GM23248 (cell line): ENCODE results near the gene PTEN. TPM values are rescaled to one million over a fixed set of nuclear protein-coding genes. Genes with fewer than 3 reads are reported as not detected.
A peak's percentile ranks its signal among the peaks of the same experiment; 100 is the strongest.

Experiments used
- DNase-seq: peaks from one replicate; pipeline ENCODE4 v3.0.0-alpha.2; 2015
- H2AFZ ChIP-seq: fragments of 200-600 bp; sonication (generic); 2 replicates; pipeline ENCODE4 v1.6.1; 2016; ENCODE audit warnings: antibody characterized with exemption
- H3F3A ChIP-seq: fragments of 200-600 bp; sonication (generic); 2 replicates; pipeline ENCODE4 v1.6.1; 2016; ENCODE audit warnings: mild to moderate bottlenecking, antibody characterized with exemption, mixed run types; ENCODE audit not compliant: insufficient read depth
- H3K27ac ChIP-seq: fragments of 200-600 bp; sonication (generic); 2 replicates; pipeline ENCODE4 v1.5.1; 2016; ENCODE audit warnings: mild to moderate bottlenecking
- H3K27me3 ChIP-seq: fragments of 200-600 bp; sonication (generic); replicated peaks from 2 replicates; pipeline ENCODE4 v1.6.1; 2016; ENCODE audit warnings: mild to moderate bottlenecking; ENCODE audit not compliant: insufficient read depth
- H3K36me3 ChIP-seq: fragments of 200-600 bp; sonication (generic); 2 replicates; pipeline ENCODE4 v1.6.1; 2016; ENCODE audit warnings: low read depth, mild to moderate bottlenecking
- H3K4me1 ChIP-seq: fragments of 200-600 bp; sonication (generic); 2 replicates; pipeline ENCODE4 v1.6.1; 2016; ENCODE audit warnings: mild to moderate bottlenecking; ENCODE audit not compliant: insufficient read depth
- H3K4me2 ChIP-seq: fragments of 200-600 bp; sonication (generic); one replicate; pipeline ENCODE4 v1.6.1; 2016; ENCODE audit warnings: mild to moderate bottlenecking; ENCODE audit not compliant: unreplicated experiment
- H3K4me3 ChIP-seq: fragments of 200-600 bp; sonication (generic); 2 replicates; pipeline ENCODE4 v1.5.1; 2016; ENCODE audit warnings: mild to moderate bottlenecking
- H3K79me2 ChIP-seq: fragments of 200-600 bp; sonication (generic); 2 replicates; pipeline ENCODE4 v1.6.1; 2016; ENCODE audit warnings: mild to moderate bottlenecking; ENCODE audit not compliant: insufficient read depth
- H3K9ac ChIP-seq: fragments of 200-600 bp; sonication (generic); 2 replicates; pipeline ENCODE4 v1.6.1; 2016; ENCODE audit warnings: mild to moderate bottlenecking
- H3K9me2 ChIP-seq: fragments of 200-600 bp; sonication (generic); 2 replicates; pipeline ENCODE4 v1.6.1; 2016; ENCODE audit warnings: mixed run types, mild to moderate bottlenecking, moderate library complexity; ENCODE audit not compliant: insufficient read depth
- H3K9me3 ChIP-seq: fragments of 200-600 bp; sonication (generic); one replicate; pipeline ENCODE4 v1.6.1; 2017; ENCODE audit warnings: low read depth
- H4K20me1 ChIP-seq: fragments of 200-600 bp; sonication (generic); 2 replicates; pipeline ENCODE4 v1.6.0; 2016; ENCODE audit not compliant: insufficient read depth
- EZH2 ChIP-seq: fragments of 200-600 bp; sonication (generic); IDR thresholded peaks from 2 replicates; pipeline ENCODE4 v1.6.1; 2018; ENCODE audit warnings: antibody characterized with exemption, mild to moderate bottlenecking; ENCODE audit not compliant: insufficient read depth, poor library complexity, severe bottlenecking
- EZH2phosphoT487 ChIP-seq: fragments of 200-600 bp; sonication (generic); IDR thresholded peaks from 2 replicates; pipeline ENCODE4 v1.6.1; 2018; ENCODE audit warnings: antibody characterized with exemption, moderate library complexity, mild to moderate bottlenecking, low read depth; ENCODE audit not compliant: insufficient read depth
- WGBS, 2 experiments: methylation state at CpG; one replicate each; pipeline ENCODE4 v1.1.6; 2015 to 2017; ENCODE audit warnings: low lambda C conversion rate in 2 of 2, low coverage in 1 of 2; ENCODE audit errors: missing lambda C conversion rate in 2 of 2; 5-methylcytosine and 5-hydroxymethylcytosine counted together
- in situ Hi-C: fragments of 300-500 bp; cut with MboI; formaldehyde crosslinking; loops from 2 replicates; pipeline ENCODE4 v1.15.0; 2020
- polyA plus RNA-seq: library from polyadenylated mRNA; unstranded; fragments of >200 nt; fragmentation: Nextera tagmentation; extraction: Ambion mirVana; gene quantifications from 2 replicates; pipeline ENCODE4 v1.2.1, GENCODE V29; 2016
- small RNA-seq: library from RNA; depleted of rRNA; stranded (forward); fragments of <200 nt; gene quantifications from one replicate; pipeline ENCODE3, GENCODE V24; 2014; ENCODE audit warnings: low read depth, low replicate concordance
- total RNA-seq: library from RNA; depleted of rRNA; stranded (reverse); fragments of >200 nt; shearing (Covaris generic); gene quantifications from 2 replicates; pipeline ENCODE4 v1.2.3, GENCODE V29; 2014; rRNA removed

Gene PTEN
- total and polyA plus RNA-seq, 2 experiments from 2014 or later, result 35.5 to 93.9 TPM

DNA sequence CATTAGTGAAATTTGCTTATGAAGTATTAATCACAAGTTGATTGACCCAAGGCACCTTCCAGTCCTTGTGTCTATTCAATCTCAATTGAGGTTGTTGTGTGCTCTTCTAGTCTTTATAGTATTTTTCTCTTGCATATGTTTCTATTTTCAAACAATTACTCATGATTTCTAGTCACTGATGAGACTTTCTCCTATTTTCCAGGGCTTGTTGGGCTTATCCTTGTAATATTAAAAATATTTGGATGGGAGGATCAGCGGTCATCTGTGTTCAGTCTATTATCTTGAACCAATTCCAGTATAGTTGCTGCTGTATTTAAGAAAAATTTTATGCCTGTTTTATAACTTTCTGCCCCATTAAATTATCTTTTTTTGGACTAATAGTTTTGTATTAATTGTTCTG is 154.4 kb downstream of the PTEN start:
- no peak overlapping the region for H3K27ac ChIP-seq
- H3F3A ChIP-seq, result no peaks in the 10 kb centered on the region; the same call in 1 of the 2 replicates
- H3K4me2 ChIP-seq, result no peak overlapping the region
- TF ChIP-seq EZH2 (no peak), EZH2phosphoT487 (no peak)
- peaks cover 15% of the 10 kb centered on the region; the same call in 1 of the 2 replicates for H3K4me1 ChIP-seq
- H3K4me3 ChIP-seq, result no peak overlapping the region
- H3K9me3 ChIP-seq, result no peaks in the 10 kb centered on the region
- no peaks in the 10 kb centered on the region for H3K27me3 ChIP-seq
- no peaks in the 10 kb centered on the region for H3K36me3 ChIP-seq
- no peaks in the 10 kb centered on the region for H4K20me1 ChIP-seq
- in situ Hi-C loops, result no loop called here
- 10 to 23% methylated on average over 1 of the region's 1 CpG for WGBS, 2 experiments
- H3K79me2 ChIP-seq, result no peaks in the 10 kb centered on the region
- no peak overlapping the region for H3K9ac ChIP-seq
- peak; percentile 52 for DNase-seq
- H2AFZ ChIP-seq, result no peak overlapping the region
- H3K9me2 ChIP-seq, result no peaks in the 10 kb centered on the region; the same call in 1 of the 2 replicates

DNA sequence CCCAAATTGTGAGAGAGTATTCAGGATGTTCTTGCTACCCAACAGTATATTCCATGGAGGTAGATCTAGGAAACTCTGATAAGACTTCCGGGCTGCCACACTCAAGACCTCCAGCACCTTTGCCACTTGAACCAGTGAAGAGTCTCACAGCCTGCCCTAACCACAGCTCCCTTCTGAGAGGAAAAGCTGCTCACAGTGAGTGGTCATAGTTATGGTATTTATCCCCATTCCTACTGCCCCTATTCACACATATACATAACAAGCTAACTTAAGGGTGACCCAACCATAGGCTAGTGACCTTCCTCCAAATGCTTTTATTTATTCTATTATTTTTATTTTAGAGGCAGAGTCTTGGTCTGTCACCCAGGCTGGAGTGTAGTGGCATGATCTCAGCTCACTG is 156.3 kb downstream of the PTEN start:
- no peaks in the 10 kb centered on the region for H3K9me3 ChIP-seq
- no peak overlapping the region for H3K27ac ChIP-seq
- H3K4me3 ChIP-seq, result no peak overlapping the region
- H3K27me3 ChIP-seq, result no peaks in the 10 kb centered on the region
- H2AFZ ChIP-seq, result no peak overlapping the region
- TF ChIP-seq EZH2, result no peak
- no peak for TF ChIP-seq EZH2phosphoT487
- H3F3A ChIP-seq, result no peaks in the 10 kb centered on the region; the same call in 1 of the 2 replicates
- no peaks in the 10 kb centered on the region for H3K36me3 ChIP-seq
- DNase-seq, result peak; percentile 49
- H4K20me1 ChIP-seq, result no peaks in the 10 kb centered on the region
- WGBS, 2 experiments, result 90 to 94% methylated on average over 1 of the region's 1 CpG
- H3K79me2 ChIP-seq, result no peaks in the 10 kb centered on the region
- H3K9ac ChIP-seq, result no peak overlapping the region
- peaks cover 15% of the 10 kb centered on the region; the same call in 1 of the 2 replicates for H3K4me1 ChIP-seq
- in situ Hi-C loops, result no loop called here
- no peaks in the 10 kb centered on the region; the same call in 1 of the 2 replicates for H3K9me2 ChIP-seq
- no peak overlapping the region for H3K4me2 ChIP-seq

Small RNA genes lying within 50 kb of the gene (small RNA-seq; reads per million reads assigned to genes)
- gene RF00284 (0.43 reads per million), gene RN7SL78P (not detected)

Other genes with a start within 250 kb of the PTEN start
- gene PAPSS2, start 203.7 kb upstream of the PTEN start, total RNA-seq, result 63.6 and 65.9 TPM in 2 replicates
- gene PAPSS2, start 203.7 kb upstream of the PTEN start, polyA plus RNA-seq, result 81.8 and 82.3 TPM in 2 replicates
- 43.9 and 66.8 TPM in 2 replicates for gene ATAD1, start 45.4 kb upstream of the PTEN start, total RNA-seq
- 52.4 and 52.8 TPM in 2 replicates for gene ATAD1, start 45.4 kb upstream of the PTEN start, polyA plus RNA-seq
- gene KLLN, start 92 bp upstream of the PTEN start, total RNA-seq, result 1.1 TPM in 1 of 2 replicates, not detected in the other
- gene KLLN, start 92 bp upstream of the PTEN start, polyA plus RNA-seq, result 0.39 and 0.56 TPM in 2 replicates